Pulmonary artery endothelial cell (primary cell): ENCODE measurements around the gene INPP5F. TPM values are rescaled to one million over a fixed set of nuclear protein-coding genes. Genes with fewer than 3 reads are reported as not detected.
A peak's percentile ranks its signal among the peaks of the same experiment; 100 is the strongest.
"Not testable (repeated sequence)": the region's sequence is repeated elsewhere in the genome, so short reads cannot be mapped to it uniquely, and the experiment has no call there.

Experiments used
- DNase-seq: peaks from one replicate; pipeline ENCODE4 v3.0.0-alpha.2; 2011; ENCODE audit warnings: low read depth, low spot score
- total RNA-seq: library from RNA; depleted of rRNA; stranded (reverse); fragments of >200 nt; gene quantifications from 2 replicates; pipeline ENCODE4 v1.2.3, GENCODE V29; 2014

Gene INPP5F
- total RNA-seq, 1 donor from 2014 or later = 27.6 TPM

DNA sequence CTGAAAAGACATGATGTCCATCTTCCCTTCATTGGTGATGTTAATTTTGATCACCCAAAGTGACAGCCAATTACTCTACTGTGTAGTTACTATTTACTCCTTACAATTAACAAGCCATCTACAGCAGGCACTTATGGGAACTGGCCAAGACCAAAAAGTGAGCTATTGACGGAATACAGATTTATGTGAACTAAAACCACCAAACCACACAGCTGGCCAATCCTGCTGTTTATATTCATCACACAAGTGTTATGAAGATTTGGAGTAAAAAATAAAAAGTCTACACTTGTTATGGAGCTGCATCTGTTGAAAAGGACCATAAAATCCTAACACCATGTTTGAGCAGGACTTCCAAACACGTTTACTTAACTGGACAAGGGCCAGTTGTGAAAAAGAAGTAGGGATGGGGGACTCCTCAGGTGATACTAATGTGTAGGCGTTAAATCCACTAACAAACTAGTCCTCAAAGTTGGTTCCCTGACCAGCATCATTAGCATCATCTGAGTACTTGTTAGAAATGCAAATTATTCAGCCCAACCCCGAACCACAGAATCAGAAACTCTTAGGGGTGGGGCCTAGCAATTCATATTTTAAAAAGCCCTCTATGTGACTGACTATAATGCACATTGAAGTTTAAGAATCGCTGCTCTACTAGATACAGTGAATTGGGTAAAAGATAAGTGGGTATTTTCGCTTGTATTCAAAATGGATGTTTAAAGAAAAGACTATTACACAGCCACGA is 135.2 kb downstream of the INPP5F start:
- DNase-seq = no peak

DNA sequence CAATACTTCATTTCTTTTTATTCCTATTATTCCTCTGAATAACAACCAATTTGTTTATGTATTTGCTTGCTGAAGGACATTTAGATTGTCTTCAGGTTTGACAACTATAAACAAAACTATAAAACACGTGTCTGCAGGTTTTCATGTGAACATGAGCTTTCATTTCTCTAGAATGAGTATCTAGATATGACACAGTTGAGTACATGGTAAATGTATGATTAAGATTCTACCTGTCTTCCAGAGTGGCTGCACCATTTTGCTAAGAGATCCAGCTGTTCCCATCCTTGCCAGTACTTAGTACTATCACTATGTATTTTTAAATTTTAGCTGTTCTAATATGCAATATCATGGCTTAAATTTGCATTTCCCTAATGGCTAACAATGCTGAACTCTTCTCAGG is 136.7 kb downstream of the INPP5F start:
- no peak for DNase-seq

GRCh38 chr10:119863951-119864565 is 138.2 kb downstream of the INPP5F start:
- DNase-seq = no peak

- no peak for DNase-seq
Measured at GRCh38 chr10:119865699-119866240, 139.9 kb downstream of the INPP5F start.

GRCh38 chr10:119867317-119867716 is 141.5 kb downstream of the INPP5F start:
- no peak for DNase-seq

GRCh38 chr10:119869398-119869797 is 143.5 kb downstream of the INPP5F start:
- not testable (repeated sequence) for DNase-seq

DNA sequence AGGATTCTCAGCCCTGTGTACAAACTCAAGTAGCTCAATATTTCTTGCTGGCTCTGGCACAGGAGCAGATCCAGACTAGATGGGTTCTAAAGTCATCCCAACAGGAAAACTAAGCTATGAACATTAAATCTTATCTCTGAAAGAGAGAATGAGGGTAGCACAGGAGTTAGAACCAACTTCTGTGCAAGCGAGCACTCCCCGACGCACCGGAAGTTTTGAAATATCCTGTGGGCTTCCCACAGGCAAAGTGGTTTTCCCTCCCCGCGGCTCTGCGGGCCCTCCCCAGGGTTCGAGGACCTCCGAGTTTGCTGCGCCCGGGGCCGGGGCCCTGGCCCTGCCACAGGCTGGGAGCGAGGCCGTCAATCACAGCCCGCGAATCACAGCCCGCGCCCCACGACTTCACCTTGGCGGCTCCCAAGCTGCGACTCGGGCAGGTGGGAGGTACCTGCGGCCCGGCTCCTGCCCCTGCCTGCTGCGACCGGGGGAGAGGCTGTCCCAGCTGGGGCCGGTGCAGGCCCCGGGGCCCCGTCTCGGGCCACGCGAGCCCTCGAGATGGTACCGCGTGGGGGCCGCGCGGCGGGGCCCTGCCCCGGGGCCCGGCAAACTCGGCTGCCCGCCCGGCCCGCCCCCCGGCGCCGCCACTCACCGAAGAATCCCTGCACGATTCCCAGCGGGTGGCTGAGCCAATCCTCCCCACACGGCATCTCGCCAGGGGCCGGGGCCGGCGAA is 146.2 kb downstream of the INPP5F start:
- DNase-seq = no peak

GRCh38 chr10:119872610-119872859 is 146.7 kb downstream of the INPP5F start, which contains the start of gene MCMBP:
Gene MCMBP (minus strand): TSS chr10:119872843. CDS start chr10:119872584, 259 bp downstream.
- no peak for DNase-seq

DNA sequence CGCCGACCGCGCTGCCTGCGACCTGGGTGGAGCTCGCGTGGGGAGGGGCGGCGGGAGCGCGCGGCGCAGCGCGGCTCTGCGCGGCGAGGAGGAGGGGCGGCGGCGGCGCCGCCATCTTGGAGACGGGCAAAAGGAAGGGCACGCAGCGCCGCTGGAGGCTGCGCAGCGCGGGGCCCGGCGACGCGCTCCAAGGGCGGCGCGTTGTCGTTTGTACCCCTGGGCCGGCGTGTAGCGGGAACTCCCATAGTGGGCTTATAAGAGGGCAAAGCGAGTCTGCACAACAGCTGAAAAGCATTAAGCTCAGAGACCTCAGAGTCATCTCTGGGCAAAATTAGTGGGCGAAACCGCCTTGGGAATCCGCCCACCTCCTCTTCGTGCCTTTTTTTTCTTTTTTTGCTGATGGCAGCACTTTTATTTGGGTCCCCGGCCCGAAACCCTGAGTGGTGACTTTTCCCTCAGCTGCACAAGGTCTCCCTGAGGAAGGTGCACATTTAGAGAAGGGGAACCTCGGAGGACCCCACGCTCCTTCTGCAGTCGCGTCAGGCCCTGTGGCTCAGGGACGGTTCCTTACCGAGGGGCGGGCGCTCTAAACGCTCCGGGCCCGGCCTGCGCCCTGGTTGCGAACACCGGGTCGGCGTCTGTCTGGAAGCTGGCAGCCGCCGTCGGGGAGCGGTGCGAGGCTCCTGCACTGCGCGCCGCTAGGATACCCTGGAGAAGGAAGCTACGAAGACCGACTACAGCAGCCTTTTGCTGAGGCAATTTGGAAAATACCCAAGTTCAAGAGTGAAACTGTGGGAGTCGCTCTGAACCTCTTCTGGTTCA is 147.2 kb downstream of the INPP5F start:
- peak; percentile 45 for DNase-seq

DNA sequence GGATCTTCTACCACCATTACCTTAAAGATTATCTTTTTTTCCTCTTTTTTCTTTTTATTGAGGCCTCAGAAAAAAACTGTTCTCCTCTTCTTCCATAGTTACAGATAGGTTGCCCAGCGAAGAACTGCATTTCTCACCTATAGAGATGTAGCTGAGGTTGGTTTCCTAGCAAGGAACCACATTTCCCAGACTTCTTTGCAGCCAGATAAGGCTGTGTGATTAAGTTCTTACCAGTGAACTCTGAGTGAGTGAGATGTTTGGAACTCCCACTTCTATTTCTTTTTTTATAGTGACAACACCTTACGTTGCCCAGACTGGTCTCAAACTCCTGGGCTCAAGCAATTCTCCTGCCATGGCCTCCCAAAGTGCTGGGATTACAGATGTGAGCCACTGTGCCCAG is 152.7 kb downstream of the INPP5F start:
- no peak for DNase-seq

Other genes starting within 250 kb of the INPP5F start
- 23.3 and 29.6 TPM in 2 replicates for gene RGS10, start 183.3 kb upstream of the INPP5F start, total RNA-seq
- 22.0 and 30.8 TPM in 2 replicates for gene TIAL1, start 129.1 kb upstream of the INPP5F start, total RNA-seq
- gene BAG3, start 74.7 kb upstream of the INPP5F start, total RNA-seq = 12.7 and 21.0 TPM in 2 replicates
- gene MCMBP, start 146.8 kb downstream of the INPP5F start, total RNA-seq = 84.3 and 102 TPM in 2 replicates
- 21.0 and 27.3 TPM in 2 replicates for gene SEC23IP, start 166.7 kb downstream of the INPP5F start, total RNA-seq